Measurements from ENCODE around the gene GLIPR1. TPM values are rescaled to one million over a fixed set of nuclear protein-coding genes. Genes with fewer than 3 reads are reported as not detected.

The GLIPR1 gene
- total and polyA plus RNA-seq, 10 of the 15 experiments (the other 5 are each of a cell fraction or from before 2014, with no cell fraction given) = 18.2 to 62.6 (median 32.2) TPM

- FAIRE-seq = no peak
- TF ChIP-seq, protein P1, sequence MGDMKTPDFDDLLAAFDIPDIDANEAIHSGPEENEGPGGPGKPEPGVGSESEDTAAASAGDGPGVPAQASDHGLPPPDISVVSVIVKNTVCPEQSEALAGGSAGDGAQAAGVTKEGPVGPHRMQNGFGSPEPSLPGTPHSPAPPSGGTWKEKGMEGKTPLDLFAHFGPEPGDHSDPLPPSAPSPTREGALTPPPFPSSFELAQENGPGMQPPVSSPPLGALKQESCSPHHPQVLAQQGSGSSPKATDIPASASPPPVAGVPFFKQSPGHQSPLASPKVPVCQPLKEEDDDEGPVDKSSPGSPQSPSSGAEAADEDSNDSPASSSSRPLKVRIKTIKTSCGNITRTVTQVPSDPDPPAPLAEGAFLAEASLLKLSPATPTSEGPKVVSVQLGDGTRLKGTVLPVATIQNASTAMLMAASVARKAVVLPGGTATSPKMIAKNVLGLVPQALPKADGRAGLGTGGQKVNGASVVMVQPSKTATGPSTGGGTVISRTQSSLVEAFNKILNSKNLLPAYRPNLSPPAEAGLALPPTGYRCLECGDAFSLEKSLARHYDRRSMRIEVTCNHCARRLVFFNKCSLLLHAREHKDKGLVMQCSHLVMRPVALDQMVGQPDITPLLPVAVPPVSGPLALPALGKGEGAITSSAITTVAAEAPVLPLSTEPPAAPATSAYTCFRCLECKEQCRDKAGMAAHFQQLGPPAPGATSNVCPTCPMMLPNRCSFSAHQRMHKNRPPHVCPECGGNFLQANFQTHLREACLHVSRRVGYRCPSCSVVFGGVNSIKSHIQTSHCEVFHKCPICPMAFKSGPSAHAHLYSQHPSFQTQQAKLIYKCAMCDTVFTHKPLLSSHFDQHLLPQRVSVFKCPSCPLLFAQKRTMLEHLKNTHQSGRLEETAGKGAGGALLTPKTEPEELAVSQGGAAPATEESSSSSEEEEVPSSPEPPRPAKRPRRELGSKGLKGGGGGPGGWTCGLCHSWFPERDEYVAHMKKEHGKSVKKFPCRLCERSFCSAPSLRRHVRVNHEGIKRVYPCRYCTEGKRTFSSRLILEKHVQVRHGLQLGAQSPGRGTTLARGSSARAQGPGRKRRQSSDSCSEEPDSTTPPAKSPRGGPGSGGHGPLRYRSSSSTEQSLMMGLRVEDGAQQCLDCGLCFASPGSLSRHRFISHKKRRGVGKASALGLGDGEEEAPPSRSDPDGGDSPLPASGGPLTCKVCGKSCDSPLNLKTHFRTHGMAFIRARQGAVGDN (IDR thresholded peaks at IDR 0.05) = no peak
- TF ChIP-seq ZNF24 (IDR thresholded peaks at IDR 0.05) (no peak), NR2F1 (conservative IDR thresholded peaks at IDR 0.05) (no peak), SMARCA5 (IDR thresholded peaks at IDR 0.05) (no peak), NRF1 (conservative IDR thresholded peaks at IDR 0.05; ENCODE audit: low read depth, low read length) (no peak), CHD4 (IDR thresholded peaks at IDR 0.05) (no peak), CUX1 (IDR thresholded peaks at IDR 0.05; ENCODE audit: insufficient replicate concordance, low read depth, low read length) (no peak), EZH2 (IDR thresholded peaks at IDR 0.05; ENCODE audit: borderline replicate concordance, control insufficient read depth, low read depth, low read length) (no peak), CREB1 (IDR thresholded peaks at IDR 0.05; ENCODE audit: low read depth) (no peak), MEF2A (IDR thresholded peaks at IDR 0.05; ENCODE audit: insufficient read depth, low read depth, low read length) (no peak)
- TF ChIP-seq, protein P2, sequence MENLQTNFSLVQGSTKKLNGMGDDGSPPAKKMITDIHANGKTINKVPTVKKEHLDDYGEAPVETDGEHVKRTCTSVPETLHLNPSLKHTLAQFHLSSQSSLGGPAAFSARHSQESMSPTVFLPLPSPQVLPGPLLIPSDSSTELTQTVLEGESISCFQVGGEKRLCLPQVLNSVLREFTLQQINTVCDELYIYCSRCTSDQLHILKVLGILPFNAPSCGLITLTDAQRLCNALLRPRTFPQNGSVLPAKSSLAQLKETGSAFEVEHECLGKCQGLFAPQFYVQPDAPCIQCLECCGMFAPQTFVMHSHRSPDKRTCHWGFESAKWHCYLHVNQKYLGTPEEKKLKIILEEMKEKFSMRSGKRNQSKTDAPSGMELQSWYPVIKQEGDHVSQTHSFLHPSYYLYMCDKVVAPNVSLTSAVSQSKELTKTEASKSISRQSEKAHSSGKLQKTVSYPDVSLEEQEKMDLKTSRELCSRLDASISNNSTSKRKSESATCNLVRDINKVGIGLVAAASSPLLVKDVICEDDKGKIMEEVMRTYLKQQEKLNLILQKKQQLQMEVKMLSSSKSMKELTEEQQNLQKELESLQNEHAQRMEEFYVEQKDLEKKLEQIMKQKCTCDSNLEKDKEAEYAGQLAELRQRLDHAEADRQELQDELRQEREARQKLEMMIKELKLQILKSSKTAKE (IDR thresholded peaks at IDR 0.05; ENCODE audit: low read depth, poor library complexity, severe bottlenecking) = no peak
Observed at GRCh38 chr12:75446857-75447256, 33.7 kb upstream of the GLIPR1 start.

More at GRCh38 chr12:75446857-75447256, 33.7 kb upstream of the GLIPR1 start:
- Histone ChIP-seq H4K20me1 (ENCODE audit: control insufficient read depth, insufficient read depth) (no peaks in the 10 kb centered on the region), H3K4me1 (ENCODE audit: control insufficient read depth, insufficient read depth, low read length) (no peaks in the 10 kb centered on the region), H3K27me3 (replicated peaks in 1 of 2; ENCODE audit: control insufficient read depth in 2 of 2, insufficient read depth in 2 of 2, low read length in 1 of 2) (no peaks in the 10 kb centered on the region; a peak in 1 of 4 replicates), H3K79me2 (ENCODE audit: control insufficient read depth, insufficient read depth, low read length) (no peaks in the 10 kb centered on the region), H3K27ac (ENCODE audit: control insufficient read depth, insufficient read depth) (no peak overlapping the region), H3K4me3 (no peak overlapping the region), H3K4me2 (ENCODE audit: control insufficient read depth, insufficient read depth) (no peak overlapping the region), H3K9me3 (replicated peaks; ENCODE audit: control insufficient read depth, insufficient read depth, low read length) (no peaks in the 10 kb centered on the region), H3K9ac (ENCODE audit: control insufficient read depth, insufficient read depth, low read length) (no peak overlapping the region), H2AFZ (ENCODE audit: control insufficient read depth, low read depth, low read length) (no peak overlapping the region), H3K36me3 (ENCODE audit: control insufficient read depth in 2 of 2, insufficient read depth in 2 of 2, low read length in 1 of 2) (no peaks in the 10 kb centered on the region)
- BruUV-seq (replicated peaks) = no TSS peak
- ChIA-PET POLR2A (no interaction called here), RAD21 (ENCODE audit: unreplicated experiment) (no interaction called here), CTCF (interaction anchor here (1.6 kb wide), 1 partner anchor 112 kb away, joined by 3 read pairs; no protein-coding TSS in a partner anchor), SMC1A (ENCODE audit: uncharacterized antibody, unreplicated experiment) (interaction anchor here (1.0 to 1.4 kb wide), 2 partner anchors 14 to 61 kb away, joined by 3 read pairs; no protein-coding TSS in a partner anchor)
- intact Hi-C loops (cut with micrococcal nuclease; ENCODE audit: unreplicated experiment) = no loop called here
- DNase-seq (ENCODE audit: low read depth, low spot score) = no peak
- no peak for ATAC-seq
- in situ Hi-C loops (cut with MboI) = no loop called here

Measured in GM12878 (cell line).